ENCODE data around the gene TBL1X.

DNA sequence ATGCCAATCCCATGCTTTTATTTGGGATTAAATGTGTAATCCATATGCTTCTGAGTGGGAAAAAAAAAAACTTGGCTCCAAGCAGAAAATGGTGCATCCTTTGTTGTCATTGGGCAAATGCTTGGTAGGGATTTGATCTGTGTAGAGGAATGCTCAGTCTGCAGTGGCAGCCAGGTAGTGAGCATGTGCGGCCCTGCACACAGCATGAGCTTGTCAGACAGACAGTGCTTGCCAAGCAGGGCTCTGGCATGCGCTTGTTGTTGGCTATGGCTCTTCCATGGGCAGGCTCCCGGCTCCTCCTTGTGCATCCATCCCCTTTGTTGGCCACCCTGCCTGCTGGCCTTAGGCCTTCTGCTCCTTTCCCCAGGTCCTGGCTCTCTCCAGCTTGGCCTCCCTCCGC lies 170.5 kb downstream of the TBL1X start:
- TF ChIP-seq SP1 (IDR thresholded peaks at IDR 0.05; ENCODE audit: low read depth, low read length), result no peak
- TF ChIP-seq, protein P1, sequence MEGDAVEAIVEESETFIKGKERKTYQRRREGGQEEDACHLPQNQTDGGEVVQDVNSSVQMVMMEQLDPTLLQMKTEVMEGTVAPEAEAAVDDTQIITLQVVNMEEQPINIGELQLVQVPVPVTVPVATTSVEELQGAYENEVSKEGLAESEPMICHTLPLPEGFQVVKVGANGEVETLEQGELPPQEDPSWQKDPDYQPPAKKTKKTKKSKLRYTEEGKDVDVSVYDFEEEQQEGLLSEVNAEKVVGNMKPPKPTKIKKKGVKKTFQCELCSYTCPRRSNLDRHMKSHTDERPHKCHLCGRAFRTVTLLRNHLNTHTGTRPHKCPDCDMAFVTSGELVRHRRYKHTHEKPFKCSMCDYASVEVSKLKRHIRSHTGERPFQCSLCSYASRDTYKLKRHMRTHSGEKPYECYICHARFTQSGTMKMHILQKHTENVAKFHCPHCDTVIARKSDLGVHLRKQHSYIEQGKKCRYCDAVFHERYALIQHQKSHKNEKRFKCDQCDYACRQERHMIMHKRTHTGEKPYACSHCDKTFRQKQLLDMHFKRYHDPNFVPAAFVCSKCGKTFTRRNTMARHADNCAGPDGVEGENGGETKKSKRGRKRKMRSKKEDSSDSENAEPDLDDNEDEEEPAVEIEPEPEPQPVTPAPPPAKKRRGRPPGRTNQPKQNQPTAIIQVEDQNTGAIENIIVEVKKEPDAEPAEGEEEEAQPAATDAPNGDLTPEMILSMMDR (IDR thresholded peaks at IDR 0.05 in 2 of 3, conservative IDR thresholded peaks at IDR 0.05 in 1 of 3; ENCODE audit: control insufficient read depth in 2 of 3, extremely low read depth in 1 of 3, insufficient read depth in 1 of 3, low read depth in 3 of 3, low read length in 3 of 3), result no peak
- TF ChIP-seq MYC (IDR thresholded peaks at IDR 0.05; ENCODE audit: insufficient read depth, insufficient read length, insufficient replicate concordance, low read length, severe bottlenecking), result no peak
- no peak for TF ChIP-seq POLR2A (IDR thresholded peaks at IDR 0.05; ENCODE audit: low read depth, low read length)
- TF ChIP-seq, protein P2, sequence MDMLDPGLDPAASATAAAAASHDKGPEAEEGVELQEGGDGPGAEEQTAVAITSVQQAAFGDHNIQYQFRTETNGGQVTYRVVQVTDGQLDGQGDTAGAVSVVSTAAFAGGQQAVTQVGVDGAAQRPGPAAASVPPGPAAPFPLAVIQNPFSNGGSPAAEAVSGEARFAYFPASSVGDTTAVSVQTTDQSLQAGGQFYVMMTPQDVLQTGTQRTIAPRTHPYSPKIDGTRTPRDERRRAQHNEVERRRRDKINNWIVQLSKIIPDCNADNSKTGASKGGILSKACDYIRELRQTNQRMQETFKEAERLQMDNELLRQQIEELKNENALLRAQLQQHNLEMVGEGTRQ (IDR thresholded peaks at IDR 0.05; ENCODE audit: borderline replicate concordance, low read depth, low read length), result no peak
- TF ChIP-seq EZH2 (IDR thresholded peaks at IDR 0.05; ENCODE audit: borderline replicate concordance, control insufficient read depth, low read depth, low read length), result no peak
- TF ChIP-seq FOS (IDR thresholded peaks at IDR 0.05; ENCODE audit: borderline replicate concordance, extremely low read depth, insufficient read length), result no peak
- no peak for TF ChIP-seq ZZZ3 (IDR thresholded peaks at IDR 0.05; ENCODE audit: control insufficient read depth, insufficient read length, low read depth)
- TF ChIP-seq TCF12 (IDR thresholded peaks at IDR 0.05; ENCODE audit: low read depth, low read length), result no peak
- no peak for TF ChIP-seq JUND (IDR thresholded peaks at IDR 0.05; ENCODE audit: low read depth, low read length)

Measured in GM12878 (cell line).